GM20431 (cell line): Measurements from ENCODE around the gene SUMF2.
"Not testable (repeated sequence)": the region's sequence is repeated elsewhere in the genome, so short reads cannot be mapped to it uniquely, and the experiment has no call there.

Experiments used
- in situ Hi-C: fragments of 300-500 bp; cut with MseI, MboI; formaldehyde crosslinking; loops from one replicate; pipeline ENCODE4 v1.15.0; 2020; ENCODE audit warnings: low sequenced_read_pairs; ENCODE audit not compliant: unreplicated experiment

SUMF2 gene

GRCh38 chr7:56063882-56064625 is at the start of gene SUMF2:
Gene SUMF2 (plus strand): TSS chr7:56064286. CDS start chr7:56064312, 26 bp downstream.
- in situ Hi-C loops = no loop called here

DNA sequence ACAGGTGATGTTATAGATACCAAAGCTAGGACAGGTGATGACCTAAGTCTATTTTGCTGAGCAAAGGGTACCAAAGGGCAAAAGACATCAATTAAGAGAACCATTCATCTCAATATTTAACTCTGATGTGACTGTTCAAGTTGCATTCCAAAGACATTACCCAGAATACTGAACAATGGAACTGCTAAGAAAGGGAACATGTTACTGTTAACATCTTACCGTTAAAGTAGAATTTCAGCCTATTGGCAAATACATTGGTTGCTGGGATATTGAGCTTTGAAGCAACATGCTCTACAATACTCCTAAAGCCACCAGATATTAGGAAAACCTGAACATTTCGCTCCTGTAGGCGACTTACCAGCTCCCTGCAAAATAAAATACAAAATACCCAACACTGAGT is 47.1 kb upstream of the SUMF2 start:
- in situ Hi-C loops = not testable (repeated sequence)

GRCh38 chr7:56019501-56019900 is 44.6 kb upstream of the SUMF2 start:
- in situ Hi-C loops = no loop called here

DNA sequence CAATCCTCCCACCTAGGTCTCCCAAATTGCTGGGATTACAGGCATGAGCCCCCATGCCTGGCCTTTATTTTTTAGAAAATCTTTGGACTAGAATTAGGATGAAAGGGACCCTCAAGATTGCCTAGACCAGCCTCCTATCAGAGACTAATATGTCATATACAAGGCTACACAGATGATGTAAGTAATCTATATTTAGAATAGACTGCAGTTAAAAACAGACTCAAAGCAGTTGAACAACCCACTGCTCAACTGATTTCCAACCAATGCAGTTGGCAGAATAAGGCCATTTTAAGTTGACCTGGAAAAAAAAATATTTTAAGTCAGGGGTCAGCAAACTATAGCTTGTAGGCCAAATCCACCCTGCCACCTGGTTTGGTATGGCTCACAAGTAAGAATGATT is 40.6 kb upstream of the SUMF2 start:
- in situ Hi-C loops = no loop called here

DNA sequence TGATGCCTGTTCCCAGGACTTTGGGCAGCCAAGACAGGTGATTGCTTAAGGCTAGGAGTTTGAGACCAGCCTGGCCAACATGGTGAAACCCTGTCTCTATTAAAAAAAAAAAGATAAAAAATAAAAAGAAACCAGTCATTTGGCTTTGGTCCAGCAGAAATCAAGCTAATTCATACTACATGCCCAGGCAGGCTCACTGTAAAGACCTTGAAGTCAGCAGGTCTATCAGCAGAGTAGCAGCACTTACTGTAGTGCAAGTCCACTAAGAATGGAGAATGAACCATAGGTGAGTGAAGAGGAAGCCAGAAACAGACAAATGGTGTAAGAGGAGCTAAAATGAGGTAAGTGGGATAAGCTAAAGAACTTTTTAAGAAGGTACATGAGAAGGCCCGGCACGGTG is 37.5 kb upstream of the SUMF2 start:
- in situ Hi-C loops = no loop called here

GRCh38 chr7:56028942-56029630 is 35.0 kb upstream of the SUMF2 start:
- in situ Hi-C loops = no loop called here

DNA sequence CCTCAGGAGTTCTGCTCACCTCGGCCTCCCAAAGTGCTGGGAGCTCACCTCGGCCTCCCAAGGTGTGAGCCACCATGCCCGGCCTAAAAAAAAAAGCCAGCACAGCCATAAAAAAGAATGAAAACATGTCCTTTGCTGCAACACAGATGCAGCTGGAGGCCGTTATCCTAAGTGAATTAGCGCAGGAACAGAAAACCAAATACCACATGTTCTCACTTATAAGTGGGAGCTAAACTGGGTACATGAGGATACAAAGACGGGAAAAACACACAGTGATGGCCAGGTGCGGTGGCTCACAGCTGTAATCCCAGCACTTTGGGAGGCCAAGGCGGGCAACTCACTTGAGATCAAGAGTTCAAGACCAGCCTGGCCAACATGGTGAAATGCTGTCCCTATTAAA is 33.7 kb upstream of the SUMF2 start:
- in situ Hi-C loops = no loop called here

GRCh38 chr7:56031556-56031955 is 32.5 kb upstream of the SUMF2 start:
- in situ Hi-C loops = not testable (repeated sequence)

GRCh38 chr7:56032578-56032977 is 31.5 kb upstream of the SUMF2 start:
- in situ Hi-C loops = not testable (repeated sequence)

GRCh38 chr7:56033671-56034432 is 30.2 kb upstream of the SUMF2 start:
- in situ Hi-C loops = no loop called here

- in situ Hi-C loops = no loop called here
These were observed 23.4 kb upstream of the SUMF2 start for GRCh38 chr7:56040730-56041129.

DNA sequence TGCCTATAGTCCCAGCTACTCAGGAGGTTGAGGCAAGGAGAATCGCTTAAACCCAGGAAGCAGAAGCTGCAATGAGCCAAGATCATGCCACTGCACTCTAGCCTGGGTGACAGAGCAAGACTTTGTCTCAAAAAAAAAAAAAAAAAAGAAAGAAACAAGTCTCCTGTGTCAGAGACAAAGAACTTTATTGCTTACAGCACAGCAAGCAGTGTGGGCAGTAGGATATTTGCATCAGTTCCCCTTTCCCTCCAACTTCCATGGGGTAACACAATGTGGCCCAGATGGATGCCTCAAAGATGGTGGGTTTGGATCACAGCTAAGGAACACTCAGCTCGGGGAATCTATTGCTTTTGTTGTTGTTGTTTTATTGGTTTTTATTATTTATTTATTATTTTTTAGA is 18.3 kb upstream of the SUMF2 start:
- in situ Hi-C loops = not testable (repeated sequence)

GRCh38 chr7:56046721-56047445 is 17.2 kb upstream of the SUMF2 start:
- in situ Hi-C loops = no loop called here

DNA sequence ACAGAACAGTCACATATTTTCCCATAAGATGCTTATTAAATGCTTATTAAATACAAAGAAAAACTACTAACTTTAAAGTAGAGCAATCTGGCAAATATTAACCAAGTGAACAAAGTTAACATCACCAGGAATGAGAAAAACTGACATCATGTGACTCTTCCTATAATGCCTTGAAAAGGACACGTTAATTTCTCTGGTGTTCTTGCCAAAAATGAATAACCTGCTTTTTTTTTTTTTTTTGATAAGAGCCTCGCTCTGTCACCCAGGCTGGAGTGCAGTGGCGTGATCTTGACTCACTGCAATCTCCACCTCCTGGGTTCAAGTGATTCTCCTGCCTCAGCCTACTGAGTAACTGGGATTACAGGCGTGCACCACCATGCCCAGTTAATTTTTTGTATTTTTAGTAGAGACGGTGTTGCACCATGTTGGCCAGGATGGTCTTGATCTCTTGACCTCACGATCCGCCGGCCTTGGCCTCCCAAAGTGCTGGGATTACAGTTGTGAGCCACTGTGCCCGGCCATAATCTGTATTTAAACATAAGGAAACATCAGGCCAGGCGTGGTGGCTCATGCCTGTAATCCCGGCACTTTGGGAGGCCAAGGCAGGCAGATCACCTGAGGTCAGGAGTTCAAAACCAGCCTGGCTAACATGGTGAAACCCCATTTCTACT is 16.5 kb upstream of the SUMF2 start:
- in situ Hi-C loops = not testable (repeated sequence)

GRCh38 chr7:56048245-56048644 is 15.8 kb upstream of the SUMF2 start:
- in situ Hi-C loops = no loop called here

GRCh38 chr7:56048763-56049162 is 15.3 kb upstream of the SUMF2 start:
- in situ Hi-C loops = not testable (repeated sequence)

GRCh38 chr7:56051053-56051338 is 13.1 kb upstream of the SUMF2 start:
- in situ Hi-C loops = no loop called here

DNA sequence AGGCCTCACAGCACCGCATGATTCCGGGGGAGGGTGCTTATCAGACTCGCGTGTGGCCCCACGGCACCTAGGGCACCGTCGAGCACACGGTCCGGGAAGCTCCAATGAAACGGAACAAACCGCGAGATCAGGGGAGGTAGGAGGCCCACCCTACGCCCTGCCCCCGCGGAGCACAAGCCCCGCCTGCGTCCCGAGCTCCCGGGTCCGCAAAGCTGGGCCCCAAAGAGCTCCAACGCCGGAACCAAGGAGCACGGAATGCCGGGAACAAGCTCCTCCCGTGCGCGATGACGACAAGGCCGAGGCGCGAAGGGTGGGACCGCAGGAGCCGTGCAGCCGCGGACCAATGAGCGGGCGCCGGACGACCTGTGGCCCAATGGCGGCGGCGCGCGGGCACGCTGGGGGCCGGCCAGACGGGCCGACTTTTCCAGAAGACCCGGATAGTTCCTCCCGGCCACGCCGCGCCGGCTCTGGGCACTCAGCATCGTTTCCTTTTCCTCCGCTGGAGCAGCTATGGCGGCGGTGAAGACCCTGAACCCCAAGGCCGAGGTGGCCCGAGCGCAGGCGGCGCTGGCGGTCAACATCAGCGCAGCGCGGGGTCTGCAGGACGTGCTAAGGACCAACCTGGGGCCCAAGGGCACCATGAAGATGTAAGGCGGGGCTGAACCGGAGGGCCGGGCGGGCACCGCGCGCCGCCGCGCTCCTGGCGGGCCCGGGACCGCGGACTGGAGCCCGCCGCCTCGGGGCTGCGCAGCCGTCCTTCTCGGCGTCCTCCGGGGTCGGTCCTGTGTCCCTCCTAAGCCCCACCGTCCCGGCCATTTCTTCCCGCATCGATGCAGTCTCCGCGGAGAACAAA is 12.5 kb upstream of the SUMF2 start, which contains the start of the genes CCT6A and PSPH:
Gene CCT6A (plus strand): TSS at position 427 of the 853 bp plus-strand sequence. CDS start 84 bp downstream, at position 511.
Gene PSPH (minus strand): TSS at position 106 of the 853 bp plus-strand sequence. CDS start 30,232 bp downstream, outside the sequence.
- in situ Hi-C loops = no loop called here

GRCh38 chr7:56053379-56053778 is 10.7 kb upstream of the SUMF2 start:
- in situ Hi-C loops = no loop called here
